H9 (cell line): ENCODE results near the gene SH3GL2. TPM values are rescaled to one million over a fixed set of nuclear protein-coding genes. Genes with fewer than 3 reads are reported as not detected.

Source experiments
- DNase-seq: peaks from one replicate; pipeline ENCODE4 v3.0.0-alpha.2; 2017
- H2AFZ ChIP-seq: one replicate; pipeline ENCODE4 v1.6.1; 2013; ENCODE audit warnings: mild to moderate bottlenecking, low read length, control low read depth, moderate library complexity
- H2AK5ac ChIP-seq: 2 replicates; pipeline ENCODE4 v1.6.1; 2013; ENCODE audit warnings: low read length, control low read depth, mixed read lengths; ENCODE audit not compliant: insufficient read length
- H2BK120ac ChIP-seq: one replicate; pipeline ENCODE4 v1.6.1; 2013; ENCODE audit warnings: low read depth, mild to moderate bottlenecking, low read length, control low read depth, inconsistent platforms; ENCODE audit not compliant: poor library complexity, severe bottlenecking
- H2BK12ac ChIP-seq: 2 replicates; pipeline ENCODE4 v1.6.1; 2013; ENCODE audit warnings: low read length, control low read depth, mixed read lengths, low read depth; ENCODE audit not compliant: insufficient read length
- H2BK15ac ChIP-seq: 2 replicates; pipeline ENCODE4 v1.6.1; 2013; ENCODE audit warnings: low read depth, low read length, control low read depth
- H2BK20ac ChIP-seq: one replicate; pipeline ENCODE4 v1.6.1; 2013; ENCODE audit warnings: low read depth, mild to moderate bottlenecking, low read length, control low read depth, inconsistent platforms; ENCODE audit not compliant: poor library complexity, severe bottlenecking
- H2BK5ac ChIP-seq: 2 replicates; pipeline ENCODE4 v1.6.1; 2013; ENCODE audit warnings: low read length, control low read depth, mixed read lengths; ENCODE audit not compliant: insufficient read length
- H3K14ac ChIP-seq: 2 replicates; pipeline ENCODE4 v1.6.1; 2013; ENCODE audit warnings: low read length, control low read depth; ENCODE audit not compliant: insufficient read depth
- H3K18ac ChIP-seq: 2 replicates; pipeline ENCODE4 v1.6.1; 2013; ENCODE audit warnings: low read depth, mild to moderate bottlenecking, mixed read lengths, low read length, control low read depth; ENCODE audit not compliant: insufficient read length
- H3K23ac ChIP-seq: 2 replicates; pipeline ENCODE4 v1.6.1; 2013; ENCODE audit warnings: low read length, control low read depth, mixed read lengths, low read depth; ENCODE audit not compliant: insufficient read length
- H3K23me2 ChIP-seq: 2 replicates; pipeline ENCODE4 v1.6.1; 2013; ENCODE audit warnings: low read depth, mild to moderate bottlenecking, mixed read lengths, low read length, control low read depth; ENCODE audit not compliant: insufficient read length, poor library complexity, severe bottlenecking
- H3K27ac ChIP-seq: 2 replicates; pipeline ENCODE4 v1.5.1; 2013; ENCODE audit warnings: low read length, control low read depth, mixed read lengths, low read depth; ENCODE audit not compliant: insufficient read length
- H3K27me3 ChIP-seq: 2 replicates; pipeline ENCODE4 v1.6.1; 2013; ENCODE audit warnings: low read length, control low read depth, inconsistent platforms; ENCODE audit not compliant: insufficient read depth
- H3K4ac ChIP-seq: 2 replicates; pipeline ENCODE4 v1.6.1; 2013; ENCODE audit warnings: low read depth, mild to moderate bottlenecking, control low read depth, inconsistent platforms, low read length, moderate library complexity
- H3K4me1 ChIP-seq: 2 replicates; pipeline ENCODE4 v1.6.1; 2013; ENCODE audit warnings: low read length, control low read depth, inconsistent platforms; ENCODE audit not compliant: insufficient read depth
- H3K4me2 ChIP-seq: 2 replicates; pipeline ENCODE4 v1.6.1; 2013; ENCODE audit warnings: low read length, control low read depth, mixed read lengths; ENCODE audit not compliant: insufficient read length, insufficient read depth
- H3K56ac ChIP-seq: 2 replicates; pipeline ENCODE4 v1.6.1; 2013; ENCODE audit warnings: low read depth, mild to moderate bottlenecking, mixed read lengths, low read length, control low read depth; ENCODE audit not compliant: insufficient read length
- H3K79me1 ChIP-seq: 2 replicates; pipeline ENCODE4 v1.6.1; 2013; ENCODE audit warnings: low read depth, mild to moderate bottlenecking, moderate library complexity, low read length, control low read depth, inconsistent platforms; ENCODE audit not compliant: insufficient read depth, poor library complexity, severe bottlenecking
- H3K79me2 ChIP-seq: 2 replicates; pipeline ENCODE4 v1.6.1; 2013; ENCODE audit warnings: low read length, control low read depth, inconsistent platforms; ENCODE audit not compliant: insufficient read depth
- H3K9ac ChIP-seq: 2 replicates; pipeline ENCODE4 v1.6.1; 2013; ENCODE audit warnings: low read length, control low read depth, mixed read lengths; ENCODE audit not compliant: insufficient read length; ENCODE audit errors: extremely low read depth
- H3K9me3 ChIP-seq: one replicate; pipeline ENCODE4 v1.6.1; 2013; ENCODE audit warnings: low read depth, low read length, inconsistent platforms; ENCODE audit not compliant: control insufficient read depth
- H3T11ph ChIP-seq: one replicate; pipeline ENCODE4 v1.6.1; 2013; ENCODE audit warnings: mild to moderate bottlenecking, low read length, control low read depth, inconsistent platforms
- H4K20me1 ChIP-seq: one replicate; pipeline ENCODE4 v1.6.1; 2013; ENCODE audit not compliant: control insufficient read depth, insufficient read length, insufficient read depth
- H4K5ac ChIP-seq: 2 replicates; pipeline ENCODE4 v1.6.1; 2013; ENCODE audit warnings: low read depth, mild to moderate bottlenecking, mixed read lengths, low read length, control low read depth; ENCODE audit not compliant: insufficient read length
- H4K8ac ChIP-seq: replicated peaks from 2 replicates; pipeline ENCODE4 v1.6.1; 2013; ENCODE audit warnings: low read length, control low read depth, mixed read lengths, low read depth; ENCODE audit not compliant: insufficient read length
- H4K91ac ChIP-seq: 2 replicates; pipeline ENCODE4 v1.6.1; 2013; ENCODE audit warnings: low read depth, mild to moderate bottlenecking, moderate library complexity, mixed read lengths, low read length, control low read depth; ENCODE audit not compliant: insufficient read length
- H3K27ac Mint-ChIP-seq, 3 experiments: 2 replicates in 2 of 3; 3 replicates in 1 of 3; pipeline ENCODE4 v1.8.0; 2020 to 2021; ENCODE audit warnings: mixed read lengths in 3 of 3, mild to moderate bottlenecking in 1 of 3, moderate library complexity in 1 of 3
- H3K27me3 Mint-ChIP-seq: 2 replicates; pipeline ENCODE4 v1.8.0; 2021; ENCODE audit warnings: low read depth, mild to moderate bottlenecking, moderate library complexity, mixed read lengths
- H3K36me3 Mint-ChIP-seq, 3 experiments: 2 replicates in 2 of 3; 3 replicates in 1 of 3; pipeline ENCODE4 v1.8.0; 2020 to 2021; ENCODE audit warnings: low read depth in 3 of 3, mixed read lengths in 3 of 3; ENCODE audit not compliant: insufficient read depth in 1 of 3
- H3K4me1 Mint-ChIP-seq, 2 experiments: 2 replicates each; pipeline ENCODE4 v1.8.0; 2020; ENCODE audit warnings: mixed read lengths in 2 of 2
- H3K4me3 Mint-ChIP-seq, 2 experiments: 2 replicates in 1 of 2; 3 replicates in 1 of 2; pipeline ENCODE4 v1.8.0; 2020 to 2021; ENCODE audit warnings: mild to moderate bottlenecking in 2 of 2, mixed read lengths in 2 of 2, moderate library complexity in 1 of 2
- H3K9me3 Mint-ChIP-seq, 2 experiments: 2 replicates in 1 of 2; 3 replicates in 1 of 2; pipeline ENCODE4 v1.8.0; 2020; ENCODE audit warnings: mild to moderate bottlenecking in 2 of 2, mixed read lengths in 2 of 2, moderate library complexity in 1 of 2
- CTCF ChIP-seq: fragments of 200-600 bp; sonication (generic); conservative IDR thresholded peaks from 3 replicates; pipeline ENCODE4 v1.8.0; 2021; ENCODE audit warnings: antibody characterized with exemption, mild to moderate bottlenecking
- WGBS: extraction: QIAGEN DNeasy Blood & Tissue Kit; methylation state at CpG from one replicate; pipeline ENCODE4 v1.1.7; 2013; ENCODE audit warnings: missing lambda C conversion rate, low lambda C conversion rate, mixed read lengths; ENCODE audit not compliant: insufficient read length; ENCODE audit errors: extremely low coverage; 5-methylcytosine and 5-hydroxymethylcytosine counted together
- total RNA-seq: library from RNA; stranded (reverse); gene quantifications from 2 replicates; pipeline ENCODE4 v1.2.1, GENCODE V29; 2021

Gene SH3GL2
- total RNA-seq, 1 experiment from 2014 or later: 6.5 TPM

DNA sequence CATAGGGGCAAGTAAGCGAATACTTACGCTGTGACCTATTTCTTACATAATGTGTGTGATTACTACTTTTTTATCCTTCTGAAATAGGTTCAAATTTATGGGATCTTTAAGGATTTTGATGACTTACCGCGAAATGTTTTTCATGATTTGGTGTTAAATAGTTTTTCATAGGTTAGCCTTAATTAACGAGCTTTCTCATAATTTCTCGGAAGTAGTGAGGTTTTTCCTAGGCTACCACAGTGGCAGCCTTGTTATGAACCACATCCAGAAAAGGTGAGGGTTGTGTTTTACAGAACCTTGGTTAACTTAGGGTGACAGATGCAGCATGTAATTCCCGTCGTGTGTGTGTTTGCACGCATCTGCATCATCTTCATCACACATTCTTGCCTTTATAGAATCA is 1.3 kb downstream of the SH3GL2 start:
- H3K23ac ChIP-seq: no peak overlapping the region
- H3K56ac ChIP-seq: no peak overlapping the region
- no peaks in the 10 kb centered on the region for H4K20me1 ChIP-seq
- Mint-ChIP-seq H3K27ac (no peak overlapping the region), H3K9me3 (peaks cover 2 to 4% of the 10 kb centered on the region in 2 experiments; a peak in 4 of 5 replicates), H3K27me3 (peaks cover 56% of the 10 kb centered on the region), H3K4me3 (peak overlapping the region; percentile 77 to 87), H3K36me3 (peaks cover 0 to 4% (median 0%) of the 10 kb centered on the region in 3 experiments; a peak in 2 of 7 replicates), H3K4me1 (peaks cover 0 to 4% of the 10 kb centered on the region in 2 experiments; a peak in 2 of 4 replicates)
- H3K4me2 ChIP-seq: no peak overlapping the region
- no peak overlapping the region for H3K9ac ChIP-seq
- H3K4me1 ChIP-seq: no peaks in the 10 kb centered on the region; the same call in 1 of the 2 replicates
- no peak overlapping the region for H3K4ac ChIP-seq
- DNase-seq: no peak
- no peak overlapping the region for H2AFZ ChIP-seq
- H4K5ac ChIP-seq: no peak overlapping the region
- no peak overlapping the region for H3K18ac ChIP-seq
- no peak overlapping the region for H2BK15ac ChIP-seq
- H2AK5ac ChIP-seq: no peak overlapping the region
- H2BK120ac ChIP-seq: no peak overlapping the region
- H2BK5ac ChIP-seq: no peak overlapping the region
- H3K23me2 ChIP-seq: peaks cover 7% of the 10 kb centered on the region
- H2BK20ac ChIP-seq: no peak overlapping the region
- no peak overlapping the region for H3K14ac ChIP-seq
- TF ChIP-seq CTCF: no peak
- no peak overlapping the region for H4K8ac ChIP-seq
- WGBS: no CpG with 5 or more reads among the region's 9 CpGs
- H3K79me1 ChIP-seq: peaks cover 2% of the 10 kb centered on the region
- H3K79me2 ChIP-seq: no peaks in the 10 kb centered on the region
- peaks cover 10% of the 10 kb centered on the region; the same call in 1 of the 2 replicates for H3K27me3 ChIP-seq
- no peak overlapping the region for H4K91ac ChIP-seq
- no peaks in the 10 kb centered on the region for H3K9me3 ChIP-seq
- no peak overlapping the region for H3K27ac ChIP-seq
- no peak overlapping the region for H3T11ph ChIP-seq
- H2BK12ac ChIP-seq: no peak overlapping the region
